Testis (tissue), 2 donors: ENCODE results near the gene NUTM2F.
"Not testable (repeated sequence)": the region's sequence is repeated elsewhere in the genome, so short reads cannot be mapped to it uniquely, and the experiment has no call there.

Experiments used
- POLR2A ChIP-seq: fragments of 450-650 bp; IDR thresholded peaks from one replicate; pipeline ENCODE4 v1.6.1; 2017; ENCODE audit warnings: antibody characterized with exemption, mild to moderate bottlenecking, moderate library complexity
- TF ChIP-seq, protein P1 (sequence below), 3 experiments: fragments of 450-650 bp in 2 of 3; fragments of 200-600 bp in 1 of 3; sonication (generic) in 1 of 3; IDR thresholded peaks; one replicate each; pipeline ENCODE4 v1.5.1; 2016 to 2019; ENCODE audit warnings: antibody characterized with exemption in 3 of 3, mild to moderate bottlenecking in 2 of 3, moderate library complexity in 1 of 3

DNA sequence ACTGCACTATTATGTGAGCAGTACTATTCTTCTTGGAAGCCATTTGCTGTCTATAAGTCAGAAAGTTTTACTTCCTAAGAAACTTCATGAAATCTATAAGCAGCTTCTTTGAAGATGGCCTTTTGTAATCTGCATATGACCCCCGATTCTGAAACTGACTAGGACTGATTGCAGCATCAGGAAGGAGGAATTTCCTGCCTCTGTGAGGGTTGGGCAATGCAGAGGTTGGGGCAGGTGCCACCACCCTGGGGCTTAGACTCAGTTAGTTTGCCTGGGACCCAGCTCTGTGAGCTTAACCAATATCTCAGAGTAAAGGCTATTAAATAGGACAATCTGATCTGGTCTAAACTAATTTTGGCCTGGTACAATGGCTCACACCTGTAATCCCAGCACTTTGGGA, 28.7 kb upstream of the NUTM2F start:
- TF ChIP-seq, protein P1, sequence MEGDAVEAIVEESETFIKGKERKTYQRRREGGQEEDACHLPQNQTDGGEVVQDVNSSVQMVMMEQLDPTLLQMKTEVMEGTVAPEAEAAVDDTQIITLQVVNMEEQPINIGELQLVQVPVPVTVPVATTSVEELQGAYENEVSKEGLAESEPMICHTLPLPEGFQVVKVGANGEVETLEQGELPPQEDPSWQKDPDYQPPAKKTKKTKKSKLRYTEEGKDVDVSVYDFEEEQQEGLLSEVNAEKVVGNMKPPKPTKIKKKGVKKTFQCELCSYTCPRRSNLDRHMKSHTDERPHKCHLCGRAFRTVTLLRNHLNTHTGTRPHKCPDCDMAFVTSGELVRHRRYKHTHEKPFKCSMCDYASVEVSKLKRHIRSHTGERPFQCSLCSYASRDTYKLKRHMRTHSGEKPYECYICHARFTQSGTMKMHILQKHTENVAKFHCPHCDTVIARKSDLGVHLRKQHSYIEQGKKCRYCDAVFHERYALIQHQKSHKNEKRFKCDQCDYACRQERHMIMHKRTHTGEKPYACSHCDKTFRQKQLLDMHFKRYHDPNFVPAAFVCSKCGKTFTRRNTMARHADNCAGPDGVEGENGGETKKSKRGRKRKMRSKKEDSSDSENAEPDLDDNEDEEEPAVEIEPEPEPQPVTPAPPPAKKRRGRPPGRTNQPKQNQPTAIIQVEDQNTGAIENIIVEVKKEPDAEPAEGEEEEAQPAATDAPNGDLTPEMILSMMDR (IDR thresholded peaks at IDR 0.05): not testable (repeated sequence)
- not testable (repeated sequence) for TF ChIP-seq POLR2A
